ENCODE data around the gene CNPY2.

DNA sequence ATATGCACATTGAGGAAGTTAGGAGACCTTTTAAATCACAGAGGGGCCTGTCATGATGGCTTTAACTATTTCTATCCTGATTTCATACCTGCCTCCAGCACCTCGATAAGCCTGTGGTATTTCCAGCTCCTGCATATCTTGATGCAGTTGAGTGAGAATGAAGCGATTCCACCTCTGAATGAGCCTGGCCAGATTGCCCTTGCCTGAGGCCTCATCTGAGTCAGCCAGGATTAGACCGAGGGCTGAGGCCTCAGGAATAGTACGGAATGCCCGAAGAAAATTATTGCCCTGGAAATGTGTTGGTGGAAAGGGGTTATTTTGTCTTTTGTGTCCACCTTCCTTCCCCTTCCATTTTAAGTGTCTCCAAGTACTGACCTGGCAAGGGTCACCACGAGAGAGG is 8.4 kb upstream of the CNPY2 start:
- TF ChIP-seq POLR2A (IDR thresholded peaks at IDR 0.05) (no peak), POLR2AphosphoS5 (IDR thresholded peaks at IDR 0.05) (no peak)
- TF ChIP-seq, protein P1, sequence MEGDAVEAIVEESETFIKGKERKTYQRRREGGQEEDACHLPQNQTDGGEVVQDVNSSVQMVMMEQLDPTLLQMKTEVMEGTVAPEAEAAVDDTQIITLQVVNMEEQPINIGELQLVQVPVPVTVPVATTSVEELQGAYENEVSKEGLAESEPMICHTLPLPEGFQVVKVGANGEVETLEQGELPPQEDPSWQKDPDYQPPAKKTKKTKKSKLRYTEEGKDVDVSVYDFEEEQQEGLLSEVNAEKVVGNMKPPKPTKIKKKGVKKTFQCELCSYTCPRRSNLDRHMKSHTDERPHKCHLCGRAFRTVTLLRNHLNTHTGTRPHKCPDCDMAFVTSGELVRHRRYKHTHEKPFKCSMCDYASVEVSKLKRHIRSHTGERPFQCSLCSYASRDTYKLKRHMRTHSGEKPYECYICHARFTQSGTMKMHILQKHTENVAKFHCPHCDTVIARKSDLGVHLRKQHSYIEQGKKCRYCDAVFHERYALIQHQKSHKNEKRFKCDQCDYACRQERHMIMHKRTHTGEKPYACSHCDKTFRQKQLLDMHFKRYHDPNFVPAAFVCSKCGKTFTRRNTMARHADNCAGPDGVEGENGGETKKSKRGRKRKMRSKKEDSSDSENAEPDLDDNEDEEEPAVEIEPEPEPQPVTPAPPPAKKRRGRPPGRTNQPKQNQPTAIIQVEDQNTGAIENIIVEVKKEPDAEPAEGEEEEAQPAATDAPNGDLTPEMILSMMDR (IDR thresholded peaks at IDR 0.05), result no peak
